22Rv1 (cell line): ENCODE measurements around the gene SLC36A4.

Experiments
- CTCF ChIP-seq: fragments of 450-650 bp; IDR thresholded peaks from 2 replicates; pipeline ENCODE4 v1.5.1; 2017; ENCODE audit warnings: mild to moderate bottlenecking
- ZFX ChIP-seq: fragments of 450-650 bp; IDR thresholded peaks from 2 replicates; pipeline ENCODE4 v1.6.1; 2017; ENCODE audit warnings: antibody characterized with exemption, borderline replicate concordance

- TF ChIP-seq CTCF (no peak), ZFX (no peak)
These were observed 83.5 kb downstream of the SLC36A4 start for GRCh38 chr11:93114304-93114703.
